Prostate gland (tissue), 2 donors: ENCODE data around the gene TARP.

Experiments used
- DNase-seq: peaks from one replicate; pipeline ENCODE4 v3.0.0-alpha.2; 2019; ENCODE audit warnings: low spot score
- H3K27ac ChIP-seq, 2 donors: fragments of 200-600 bp; sonication (generic); 2 replicates each; pipeline ENCODE4 v1.5.1; 2017 to 2019
- H3K27me3 ChIP-seq: fragments of 200-600 bp; sonication (generic); replicated peaks from 2 replicates; pipeline ENCODE4 v1.5.1; 2019; ENCODE audit not compliant: insufficient read depth
- H3K36me3 ChIP-seq, 2 donors: fragments of 200-600 bp; sonication (generic); 1 replicate in 1 of 2; 2 replicates in 1 of 2; pipeline versions ENCODE4 v1.5.1 to v1.8.1; 2017 to 2019
- H3K4me1 ChIP-seq: fragments of 200-600 bp; sonication (generic); replicated peaks from 2 replicates; pipeline ENCODE4 v1.5.1; 2019
- H3K4me3 ChIP-seq, 2 donors: fragments of 200-600 bp; sonication (generic); 2 replicates each; pipeline ENCODE4 v1.5.1; 2017 to 2019
- H3K9me3 ChIP-seq: fragments of 200-600 bp; sonication (generic); 2 replicates; pipeline ENCODE4 v1.5.1; 2017
- CTCF ChIP-seq, 4 experiments: fragments of 200-600 bp in 2 of 4; fragments of 450-650 bp in 2 of 4; sonication (generic) in 2 of 4; IDR thresholded peaks; 1 replicate in 3 of 4; 2 replicates in 1 of 4; pipeline ENCODE4 v1.5.1; 2016 to 2019; ENCODE audit warnings: antibody characterized with exemption in 4 of 4, mild to moderate bottlenecking in 2 of 4, moderate library complexity in 2 of 4
- POLR2A ChIP-seq: fragments of 450-650 bp; IDR thresholded peaks from one replicate; pipeline ENCODE4 v1.6.1; 2016; ENCODE audit warnings: antibody characterized with exemption, mild to moderate bottlenecking
- POLR2AphosphoS5 ChIP-seq: sonication (generic); formaldehyde crosslinking; IDR thresholded peaks from one replicate; pipeline ENCODE4 v1.6.1; 2017; ENCODE audit warnings: antibody characterized with exemption
- WGBS: methylation state at CpG from one replicate; pipeline ENCODE4 v1.1.5; 2018; 5-methylcytosine and 5-hydroxymethylcytosine counted together
- intact Hi-C: fragments of 100-400 bp; cut with DNase I; formaldehyde crosslinking; loops from one replicate; pipeline ENCODE4 v1.14.2; 2022

TARP gene

GRCh38 chr7:38316733-38317360 lies 43.4 kb upstream of the TARP start:
- no peaks in the 10 kb centered on the region for H3K9me3 ChIP-seq
- H3K4me1 ChIP-seq: peaks cover 10% of the 10 kb centered on the region
- H3K4me3 ChIP-seq: no peak overlapping the region
- 76% methylated on average over 8 of the region's 8 CpGs for WGBS
- intact Hi-C loops: loop anchor here (5.0 kb wide), 1 partner anchor 100 kb away; no protein-coding TSS in a partner anchor
- peak overlapping the region; percentile 72 to 84 for H3K27ac ChIP-seq
- TF ChIP-seq CTCF (IDR thresholded peaks at IDR 0.05) (no peak), POLR2AphosphoS5 (peak; percentile 52)
- no peaks in the 10 kb centered on the region for H3K27me3 ChIP-seq
- DNase-seq: no peak
- no peaks in the 10 kb centered on the region for H3K36me3 ChIP-seq

- intact Hi-C loops: loop anchor here (5.0 kb wide), 1 partner anchor 98 kb away; no protein-coding TSS in a partner anchor
- Histone ChIP-seq H3K27me3 (no peaks in the 10 kb centered on the region), H3K9me3 (no peaks in the 10 kb centered on the region), H3K27ac (peak overlapping the region; percentile 72 to 84), H3K4me1 (peaks cover 17% of the 10 kb centered on the region), H3K36me3 (no peaks in the 10 kb centered on the region), H3K4me3 (no peak overlapping the region)
- WGBS: 94% methylated on average over 3 of the region's 3 CpGs
- no peak for DNase-seq
- no peak for TF ChIP-seq CTCF (IDR thresholded peaks at IDR 0.05)
- no peak for TF ChIP-seq POLR2AphosphoS5
- no peak for TF ChIP-seq POLR2A
Measured at GRCh38 chr7:38315410-38315809, 42.0 kb upstream of the TARP start.

GRCh38 chr7:38312821-38313220 lies 39.4 kb upstream of the TARP start:
- TF ChIP-seq POLR2A (no peak), POLR2AphosphoS5 (peak; percentile 61), CTCF (IDR thresholded peaks at IDR 0.05) (no peak)
- Histone ChIP-seq H3K27ac (peak overlapping the region; percentile 74 to 84), H3K4me1 (peaks cover 21% of the 10 kb centered on the region), H3K36me3 (no peaks in the 10 kb centered on the region), H3K4me3 (no peak overlapping the region), H3K27me3 (no peaks in the 10 kb centered on the region), H3K9me3 (no peaks in the 10 kb centered on the region)
- 72% methylated on average over 2 of the region's 2 CpGs for WGBS
- DNase-seq: no peak
- intact Hi-C loops: no loop called here

- 22% methylated on average over 36 of the region's 38 CpGs for WGBS
- Histone ChIP-seq H3K4me1 (peaks cover 21% of the 10 kb centered on the region), H3K27ac (peak overlapping the region; percentile 74 to 84), H3K4me3 (peak overlapping the region; percentile 15 to 17), H3K36me3 (no peaks in the 10 kb centered on the region), H3K9me3 (no peaks in the 10 kb centered on the region), H3K27me3 (no peaks in the 10 kb centered on the region)
- TF ChIP-seq CTCF (IDR thresholded peaks at IDR 0.05) (no peak), POLR2AphosphoS5 (no peak), POLR2A (no peak)
- DNase-seq: no peak
- intact Hi-C loops: no loop called here
Measured at GRCh38 chr7:38311329-38311937, 38.0 kb upstream of the TARP start.
